GM18868 (cell line): ENCODE data around the gene DNAJC18.
"Not testable (repeated sequence)": the region's sequence is repeated elsewhere in the genome, so short reads cannot be mapped to it uniquely, and the experiment has no call there.

Experiments used
- ATAC-seq: cut with Tn5 transposase; IDR thresholded peaks from one replicate; pipeline ENCODE4 v1.9.1; 2021; ENCODE audit warnings: mild to moderate bottlenecking, moderate library complexity; ENCODE audit not compliant: unreplicated experiment

DNAJC18 gene

DNA sequence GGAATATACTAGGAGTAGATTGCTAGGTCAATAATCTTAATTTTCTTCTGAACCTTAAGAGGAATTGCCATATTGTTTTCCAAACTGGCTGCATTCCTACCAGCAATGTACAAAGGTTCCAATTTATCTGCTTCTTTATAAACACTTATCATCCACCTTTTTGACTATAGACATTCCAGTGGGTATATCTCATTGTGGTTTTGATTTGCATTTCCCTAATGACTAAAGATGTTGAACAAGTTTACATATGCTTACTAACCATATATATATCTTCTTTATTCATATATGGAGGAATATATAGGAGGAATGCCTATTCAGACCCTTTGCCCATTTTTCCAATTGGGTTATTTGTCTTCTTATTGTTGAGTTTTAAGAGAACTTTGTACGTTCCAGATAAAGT, 7.6 kb downstream of the DNAJC18 start:
- ATAC-seq, result no peak

DNA sequence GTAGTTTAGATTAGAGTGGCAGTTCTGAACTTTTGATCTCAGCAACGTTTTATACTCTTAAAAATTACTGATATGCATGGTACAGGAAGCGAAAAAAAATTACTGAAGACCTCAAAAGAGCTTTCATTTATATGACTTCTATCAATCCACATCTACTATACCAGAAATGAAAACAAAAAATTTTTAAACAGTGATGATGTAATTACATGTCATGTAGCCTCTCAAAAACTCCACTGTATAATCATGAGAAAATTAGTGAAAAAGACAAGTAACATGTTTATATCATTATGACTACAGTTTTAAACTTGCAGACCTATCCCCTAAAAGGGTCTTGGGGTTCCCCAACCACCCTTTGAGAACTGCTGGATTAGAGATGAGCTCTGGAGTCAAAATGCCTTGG, 9.3 kb downstream of the DNAJC18 start:
- no peak for ATAC-seq

DNA sequence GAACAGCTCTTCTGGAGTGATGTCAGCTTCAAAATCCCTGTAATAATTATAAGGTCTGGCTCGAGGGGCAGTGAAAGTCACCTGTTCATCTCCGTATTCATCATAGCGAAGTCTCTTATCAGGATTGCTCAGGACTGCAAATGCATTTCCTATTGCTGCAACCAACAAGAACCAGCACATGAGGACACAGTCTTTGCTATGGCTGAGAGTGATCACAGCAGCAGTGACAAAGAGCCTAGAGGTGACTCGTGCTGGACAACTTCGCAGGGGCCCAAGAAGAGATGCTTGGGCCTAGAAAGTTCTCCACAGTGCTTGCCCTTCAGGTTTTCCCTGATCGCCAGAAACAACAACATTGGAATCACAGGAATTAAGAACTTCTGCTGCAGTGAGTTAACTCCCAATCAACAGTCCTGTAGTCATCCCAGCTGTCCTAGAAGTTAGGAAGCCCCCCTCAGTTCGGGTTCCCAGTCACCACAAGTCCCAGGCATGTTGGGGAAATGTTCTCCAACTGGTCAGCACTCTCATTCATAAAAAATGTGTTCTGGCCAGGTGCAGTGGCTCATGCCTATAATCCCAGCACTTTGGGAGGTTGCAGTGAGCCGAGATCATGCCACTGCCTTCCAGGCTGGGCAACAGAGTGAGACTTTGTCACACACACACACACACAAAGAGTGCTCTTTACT, 13.0 kb downstream of the DNAJC18 start:
- ATAC-seq, result no peak

DNA sequence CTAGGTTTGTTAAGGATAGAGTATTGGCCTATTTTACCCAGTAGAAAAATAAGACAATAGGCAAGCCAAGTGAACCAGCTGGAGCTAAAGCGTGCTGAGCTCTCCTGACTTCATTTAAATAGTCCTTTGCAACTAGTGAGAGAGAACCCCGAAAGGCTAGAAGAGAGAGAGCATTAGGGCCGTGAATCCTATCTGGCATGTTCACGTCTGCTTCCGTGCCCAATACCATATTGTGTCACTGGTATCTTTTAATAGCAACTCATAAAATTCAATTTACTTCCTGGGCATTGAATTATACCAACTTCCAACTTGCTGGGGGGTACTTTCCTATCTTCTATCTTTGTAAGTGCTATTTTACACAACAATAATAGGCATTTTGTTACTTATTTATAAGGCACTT, 13.8 kb downstream of the DNAJC18 start:
- ATAC-seq, result no peak

DNA sequence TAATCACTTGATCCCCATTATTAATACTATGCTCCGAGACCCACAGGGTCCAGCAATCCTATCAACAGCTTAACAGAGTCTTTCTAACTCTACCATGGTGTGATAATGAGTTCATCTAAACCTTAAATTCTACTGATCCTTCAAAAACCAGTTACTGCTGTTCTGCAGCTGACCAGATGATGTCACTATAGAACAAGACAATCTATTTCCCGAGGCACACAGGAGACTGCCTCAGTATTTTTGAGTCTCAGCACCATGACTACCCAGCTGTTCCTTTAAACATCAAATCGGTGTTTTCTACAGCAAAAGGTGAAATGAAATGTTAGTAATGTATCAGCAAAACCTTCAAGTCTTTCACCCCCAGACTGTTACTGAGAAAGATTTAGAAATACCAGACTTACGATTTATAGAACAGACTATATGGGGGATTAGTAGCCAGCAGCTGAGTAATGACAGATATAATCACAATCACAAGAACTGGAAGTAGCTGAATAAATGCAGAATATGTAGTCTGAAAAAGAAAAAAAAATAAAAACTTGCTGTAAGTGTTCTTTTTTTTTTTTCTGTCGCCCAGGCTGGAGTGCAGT, 16.9 kb downstream of the DNAJC18 start:
- ATAC-seq, result no peak

DNA sequence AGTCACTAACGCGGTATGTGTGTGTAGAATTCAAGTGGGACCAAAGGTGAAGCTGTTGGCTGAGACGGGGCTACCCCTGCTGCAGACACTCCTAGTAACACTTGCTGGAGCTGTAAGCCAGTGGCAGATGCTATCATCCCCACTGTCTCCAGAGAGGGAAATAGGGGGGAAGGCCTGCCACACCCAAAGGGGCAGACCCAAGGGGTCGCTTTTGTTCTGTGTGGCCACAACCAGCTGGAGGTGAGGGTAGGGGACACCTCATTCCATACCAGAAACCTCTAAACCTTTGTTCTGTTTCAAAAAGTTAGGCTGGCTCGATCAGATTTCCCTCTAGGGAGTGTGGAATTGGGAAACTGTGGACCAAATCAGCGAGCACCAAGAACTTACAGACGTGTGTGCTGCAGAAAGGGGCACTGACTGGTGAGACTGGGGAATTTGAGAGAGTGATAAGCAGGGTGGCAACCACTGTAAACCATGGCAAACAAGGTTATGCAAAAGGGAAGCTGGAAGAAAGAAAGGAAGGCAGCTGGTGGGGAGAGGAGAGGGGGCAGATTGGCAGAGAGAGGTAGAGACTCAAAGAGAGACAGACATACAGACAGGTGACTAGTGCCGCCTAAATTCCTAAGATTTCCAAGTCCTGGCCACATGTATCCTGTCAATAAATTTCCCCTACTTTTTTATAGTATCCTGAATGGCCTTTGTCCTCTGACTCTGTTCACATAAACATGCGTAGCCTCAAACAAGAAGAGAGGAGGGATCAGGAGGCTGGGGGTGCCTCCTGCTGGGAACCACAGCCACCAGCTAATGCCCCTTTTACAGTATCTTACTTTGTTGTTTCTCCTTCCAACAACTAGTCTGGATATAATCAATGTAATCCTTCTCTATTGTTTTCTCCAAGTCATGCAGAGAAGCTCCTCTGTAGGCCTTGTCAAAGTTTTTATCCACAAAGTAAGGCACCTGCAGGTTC, 19.8 kb downstream of the DNAJC18 start:
- no peak for ATAC-seq

DNA sequence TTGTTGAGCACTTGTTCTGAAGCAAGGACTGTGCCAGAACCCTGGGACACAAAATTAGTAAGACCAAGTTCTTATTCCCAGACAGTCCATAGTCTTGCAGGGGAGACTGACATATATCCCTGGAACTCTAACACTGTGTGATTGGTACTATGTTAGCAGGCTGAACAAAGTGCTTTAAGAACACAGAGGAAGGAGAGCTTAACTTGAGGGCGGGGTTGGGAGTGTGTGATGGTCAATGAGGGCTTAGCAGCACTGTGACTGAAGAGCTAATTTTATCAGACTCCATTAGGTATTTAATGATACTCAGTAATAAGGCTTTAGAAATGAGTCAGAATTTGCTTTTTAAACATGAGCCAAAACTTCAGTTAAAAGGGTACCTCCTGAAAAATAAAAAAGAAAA, 20.5 kb downstream of the DNAJC18 start:
- no peak for ATAC-seq

DNA sequence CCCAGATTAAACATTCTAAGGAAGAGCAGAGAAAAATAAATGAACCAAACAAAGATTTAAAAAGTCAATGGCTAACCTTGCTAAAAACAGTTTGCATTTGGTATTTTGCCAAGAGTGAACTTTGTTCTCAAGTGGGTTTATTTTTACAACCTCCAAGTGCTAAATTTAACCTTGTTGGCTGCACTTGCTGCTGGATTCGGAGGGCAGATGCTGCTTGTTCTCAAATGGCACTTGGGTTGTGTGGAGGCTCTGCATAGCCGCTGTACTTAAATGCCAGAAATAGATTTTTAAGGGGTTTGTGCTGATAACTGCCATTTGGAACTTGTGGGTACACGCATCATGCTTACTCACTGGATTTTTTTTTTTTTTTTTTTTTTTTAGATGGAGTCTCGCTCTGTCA, 22.1 kb downstream of the DNAJC18 start:
- no peak for ATAC-seq

DNA sequence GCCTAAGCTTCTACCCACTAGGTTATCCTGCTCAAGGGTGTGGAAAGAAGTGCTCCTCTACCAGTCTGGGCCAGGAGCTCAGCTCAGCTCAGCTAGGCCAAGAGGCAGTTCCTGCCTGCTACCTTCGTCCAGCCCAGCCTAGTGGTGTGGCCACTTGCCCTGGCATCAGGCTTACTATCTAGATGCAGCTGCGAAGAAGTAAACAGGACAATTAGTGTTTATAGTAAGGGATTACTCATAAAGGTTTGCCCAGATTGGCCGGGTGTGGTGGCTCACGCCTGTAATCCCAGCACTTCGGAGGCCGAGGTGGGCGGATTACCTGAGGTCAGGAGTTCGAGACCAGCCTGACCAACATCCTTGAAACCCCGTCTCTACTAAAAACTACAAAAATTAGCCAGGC, 22.7 kb downstream of the DNAJC18 start:
- ATAC-seq, result no peak

DNA sequence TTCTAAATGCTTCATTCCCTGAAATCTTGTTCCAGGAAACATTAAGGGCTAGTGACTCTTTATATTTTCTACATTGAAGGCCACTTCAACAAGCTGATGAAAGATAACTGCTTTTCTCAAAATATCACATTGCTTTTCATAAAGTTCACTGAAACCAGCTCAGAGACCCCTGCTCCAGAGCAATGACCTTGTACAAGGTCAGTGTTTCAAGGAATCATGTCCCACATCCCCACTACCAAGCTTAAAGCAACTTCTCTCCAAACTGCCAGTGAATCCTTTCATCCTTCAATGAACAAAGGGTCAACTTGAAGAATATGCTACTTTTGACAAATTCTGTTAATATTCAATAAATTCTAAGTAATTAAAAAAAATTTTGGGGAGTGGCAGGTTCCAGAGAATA, 23.5 kb downstream of the DNAJC18 start:
- no peak for ATAC-seq

DNA sequence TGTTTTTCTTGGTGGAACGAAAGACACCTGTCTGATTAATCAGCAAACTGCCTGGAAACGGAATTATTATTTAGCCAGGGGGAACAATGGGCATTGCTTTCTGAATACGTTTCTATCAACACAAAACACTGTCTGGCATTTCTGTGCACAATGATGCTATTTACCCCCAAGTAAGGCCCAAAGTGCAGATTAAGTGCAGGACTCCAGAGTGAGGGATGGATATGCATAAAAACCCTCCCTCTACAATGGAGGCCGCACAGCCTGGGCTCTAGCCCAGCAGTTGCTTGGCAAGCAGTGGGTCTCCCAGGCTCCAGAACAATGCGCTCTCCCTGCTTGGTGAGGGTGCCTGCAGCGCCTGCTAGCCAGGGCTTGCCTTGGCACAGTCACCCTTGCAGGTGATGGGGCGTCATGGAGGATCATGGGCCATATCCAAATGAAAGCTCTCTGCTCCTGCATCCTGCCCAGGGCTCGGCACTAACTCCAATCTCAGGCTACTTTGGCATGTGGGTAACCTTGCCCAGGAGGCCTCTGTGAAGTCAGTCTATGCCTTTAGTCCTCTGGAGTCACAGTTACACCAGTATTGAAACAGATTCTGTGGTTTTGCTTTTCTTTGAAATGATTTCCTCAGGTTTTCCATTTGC, 24.0 kb downstream of the DNAJC18 start:
- no peak for ATAC-seq

DNA sequence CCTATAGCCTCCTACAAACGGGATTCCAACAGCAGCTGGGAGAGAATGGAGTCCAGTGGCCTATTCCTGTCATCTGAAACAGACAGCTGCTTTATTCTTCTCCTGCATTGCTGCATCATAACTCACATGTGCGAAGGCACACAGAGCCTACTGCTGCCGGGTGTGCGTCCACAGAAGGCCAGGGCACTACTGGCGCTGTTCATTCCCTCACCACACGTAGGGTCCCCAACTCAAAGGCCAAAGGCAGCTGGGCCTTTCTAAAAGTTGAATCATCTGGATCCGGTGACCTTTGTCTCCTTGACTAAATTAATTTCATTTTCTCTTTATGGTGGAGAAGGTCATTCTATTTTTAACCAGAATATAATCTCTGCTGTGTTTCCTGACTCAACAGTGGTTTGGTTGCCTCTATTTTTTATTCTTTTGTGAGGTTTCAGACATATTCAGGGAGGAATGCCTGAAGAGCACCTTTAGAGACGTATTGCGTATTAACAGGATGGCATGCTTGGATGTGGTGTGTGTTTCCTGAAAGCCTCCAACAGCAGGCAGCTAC, 24.7 kb downstream of the DNAJC18 start:
- no peak for ATAC-seq

DNA sequence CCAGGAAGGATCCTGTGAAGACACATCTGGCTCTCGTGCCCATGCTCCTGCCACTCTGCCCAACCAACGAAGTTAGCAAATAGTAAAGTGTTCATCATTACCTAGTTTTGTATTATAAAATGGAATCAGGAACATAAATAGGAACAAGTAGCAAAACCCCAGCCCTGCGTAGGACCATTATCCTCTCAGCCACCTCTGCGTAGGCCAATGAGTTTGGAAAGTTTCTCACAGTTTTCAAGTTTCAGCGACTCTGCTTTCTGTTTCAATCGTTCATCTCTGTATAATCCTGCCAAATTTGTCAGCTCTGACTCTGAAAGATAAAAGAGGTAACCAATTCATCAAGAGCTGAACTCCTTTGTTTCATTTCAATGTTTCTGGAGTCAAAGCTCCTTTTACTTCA, 25.4 kb downstream of the DNAJC18 start:
- no peak for ATAC-seq

DNA sequence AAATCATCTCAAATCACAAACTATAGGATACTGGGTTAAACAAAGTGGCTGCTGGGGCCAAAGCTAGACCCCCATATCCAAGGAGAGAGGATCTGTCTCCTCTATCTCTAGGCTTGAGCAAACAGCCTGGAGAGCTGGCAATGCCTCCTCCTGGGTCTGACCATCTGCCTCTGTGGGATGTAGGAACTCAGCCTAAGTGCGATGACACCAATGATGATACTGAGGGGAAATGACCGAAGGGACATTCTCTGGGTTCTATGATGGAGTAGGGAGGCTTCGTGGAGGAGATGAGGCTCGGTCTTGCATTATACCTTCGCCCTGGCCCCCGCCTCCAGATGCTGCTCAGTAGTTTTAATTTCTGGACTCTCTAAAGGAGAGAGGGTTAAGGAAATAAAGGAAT, 26.2 kb downstream of the DNAJC18 start:
- ATAC-seq, result no peak

DNA sequence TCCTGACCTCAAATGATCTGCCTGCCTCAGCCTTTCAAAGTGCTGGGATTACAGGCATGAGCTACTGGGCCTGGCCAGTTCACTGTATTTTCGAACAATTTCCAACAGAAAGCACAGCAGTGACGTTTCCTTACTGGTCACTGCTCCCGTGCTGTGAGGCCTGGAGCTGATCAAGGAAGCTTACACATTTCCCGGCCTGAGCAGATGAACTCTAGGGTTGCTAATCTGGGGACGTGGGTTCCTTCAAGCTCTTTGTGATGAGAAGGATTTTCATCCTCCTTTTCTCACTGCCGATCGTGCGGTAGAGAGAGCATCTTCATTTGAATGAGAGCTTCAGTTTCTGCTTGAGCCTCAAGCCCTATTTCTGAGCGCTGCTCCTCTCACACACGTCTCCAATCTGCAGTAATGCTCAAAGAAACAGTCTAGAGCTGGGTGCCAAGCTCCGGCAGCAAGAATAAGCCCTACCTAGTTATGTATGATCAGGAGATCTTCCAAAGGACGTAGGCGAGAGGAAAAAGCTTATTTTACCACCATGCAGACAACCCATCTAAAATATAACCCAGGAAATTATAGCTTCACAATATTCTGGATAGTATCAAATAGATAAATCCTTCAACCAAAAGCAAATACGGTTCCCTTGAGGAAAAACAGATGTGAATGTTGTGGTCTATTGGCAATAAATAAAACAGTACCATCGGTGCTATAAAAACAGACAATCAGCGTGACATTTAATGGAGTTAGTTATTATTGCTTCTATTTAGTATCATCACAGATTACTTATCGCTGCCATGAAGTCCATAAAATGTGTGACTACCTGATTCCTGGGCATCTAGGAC, 28.1 kb downstream of the DNAJC18 start:
- no peak for ATAC-seq

DNA sequence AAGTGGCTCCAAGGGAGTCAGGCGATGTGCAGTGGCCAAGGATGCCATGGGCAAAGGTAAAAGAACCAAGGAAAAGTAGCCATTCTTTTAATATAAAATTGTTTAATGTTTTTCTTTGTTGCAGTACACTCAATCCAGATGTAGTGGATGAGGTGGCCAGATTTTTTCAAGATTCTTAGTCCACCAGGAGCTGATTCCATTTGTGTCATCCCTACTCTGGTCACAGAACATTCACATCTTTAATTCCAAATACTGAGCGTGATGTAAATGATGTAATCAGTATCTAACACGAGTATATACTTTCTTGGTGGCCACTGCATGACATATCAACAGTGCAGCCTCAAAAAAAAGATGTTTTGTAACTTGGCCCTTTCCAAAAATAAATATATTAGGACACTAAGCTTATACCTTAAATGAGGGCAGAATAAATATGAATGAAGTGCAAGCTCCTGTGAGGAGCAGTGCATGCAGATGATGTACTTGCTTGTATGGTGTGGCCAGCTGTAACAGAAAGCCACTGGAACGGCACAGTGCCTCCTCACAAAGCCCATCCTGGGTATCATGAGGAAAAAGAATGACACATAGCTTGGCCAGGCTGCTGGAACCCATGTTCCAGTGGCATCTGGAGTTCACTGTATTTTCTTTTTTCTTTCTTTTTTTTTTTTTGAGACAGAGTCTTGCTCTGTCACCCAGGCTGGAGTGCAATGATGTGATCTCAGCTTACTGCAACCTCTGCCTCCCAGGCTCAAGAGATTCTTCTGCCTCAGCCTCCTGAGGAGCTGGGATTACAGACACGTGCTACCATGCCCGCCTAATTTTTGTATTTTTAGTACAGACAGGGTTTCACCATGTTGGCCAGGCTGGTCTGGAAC, 29.0 kb downstream of the DNAJC18 start:
- no peak for ATAC-seq

DNA sequence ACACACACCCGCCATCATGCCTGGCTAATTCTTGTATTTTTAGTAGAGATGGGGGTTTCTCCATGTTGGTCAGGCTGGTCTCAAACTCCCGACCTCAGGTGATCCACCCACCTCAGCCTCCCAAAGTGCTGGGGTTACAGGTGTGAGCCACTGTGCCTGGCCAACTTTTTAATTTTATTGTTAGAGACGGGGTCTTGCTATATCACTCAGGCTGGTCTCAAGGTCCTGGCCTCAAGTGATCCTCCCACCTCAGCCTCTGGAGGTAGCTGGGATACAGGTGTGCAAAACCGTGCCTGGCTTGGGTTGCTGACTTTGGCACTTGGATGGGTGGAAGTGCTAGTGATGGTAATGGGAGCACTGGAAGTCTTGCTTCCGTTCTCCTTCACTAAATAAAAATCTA, 30.2 kb downstream of the DNAJC18 start:
- ATAC-seq, result not testable (repeated sequence)

DNA sequence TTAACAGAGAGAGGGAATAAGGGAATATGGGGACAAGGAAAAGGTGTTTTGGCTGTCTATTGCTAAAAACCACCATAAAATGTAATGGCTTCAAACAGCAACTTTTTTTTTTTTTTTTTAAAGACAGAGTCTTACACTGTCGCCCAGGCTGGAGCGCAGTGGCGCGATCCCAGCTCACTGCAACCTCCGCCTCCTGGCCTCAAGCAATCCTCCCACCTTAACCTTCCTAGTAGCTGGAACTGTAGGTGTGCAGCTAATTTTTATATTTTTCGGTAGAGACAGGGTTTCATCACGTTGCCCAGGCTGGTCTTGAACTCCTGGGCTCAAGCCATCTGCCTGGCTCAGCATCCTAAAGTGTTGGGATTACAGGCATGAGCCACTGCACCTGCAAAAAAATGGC, 31.1 kb downstream of the DNAJC18 start:
- no peak for ATAC-seq

DNA sequence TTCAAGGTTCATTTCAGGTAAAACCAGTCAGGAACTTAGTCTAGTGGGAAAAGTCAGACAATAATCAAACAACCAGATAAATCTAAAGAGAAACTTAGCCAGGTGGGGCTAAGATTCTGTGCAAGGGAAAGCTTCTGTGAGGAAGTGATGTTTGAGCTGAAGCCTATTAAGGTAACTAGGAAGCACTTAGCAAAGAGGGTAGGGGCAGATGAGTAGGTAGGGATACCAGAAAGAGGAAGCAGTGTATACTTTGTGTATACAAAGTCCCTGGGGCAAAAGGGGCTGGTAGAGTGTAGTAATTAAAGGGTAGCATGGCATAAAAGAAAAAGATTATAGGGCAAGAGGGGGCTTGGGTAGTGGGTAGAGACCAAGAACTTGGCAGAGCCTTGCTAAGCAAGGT, 31.8 kb downstream of the DNAJC18 start:
- peak; percentile 49 for ATAC-seq
